KOPT-K1 (cell line): Measurements from ENCODE around the gene MSI2.

ENCODE experiments used
- H3K27ac ChIP-seq: fragments of 200-600 bp; sonication (generic); 2 replicates; pipeline ENCODE4 v1.5.1; 2016; ENCODE audit warnings: antibody characterized with exemption, mild to moderate bottlenecking, low read depth, low read length; ENCODE audit not compliant: poor library complexity, severe bottlenecking
- H3K36me3 ChIP-seq: fragments of 200-600 bp; sonication (generic); 2 replicates; pipeline ENCODE4 v1.5.1; 2017; ENCODE audit warnings: antibody characterized with exemption, mild to moderate bottlenecking, low read length, moderate library complexity; ENCODE audit not compliant: insufficient read depth
- H3K9me3 ChIP-seq: fragments of 200-600 bp; sonication (generic); 2 replicates; pipeline ENCODE4 v1.5.1; 2017; ENCODE audit warnings: antibody characterized with exemption, low read length, mild to moderate bottlenecking; ENCODE audit not compliant: insufficient read depth, poor library complexity, severe bottlenecking

The MSI2 gene

GRCh38 chr17:57305908-57306504 lies 49.7 kb downstream of the MSI2 start:
- H3K36me3 ChIP-seq = peaks cover 95% of the 10 kb centered on the region
- H3K27ac ChIP-seq = no peak overlapping the region

GRCh38 chr17:57308543-57309186 lies 52.3 kb downstream of the MSI2 start:
- Histone ChIP-seq H3K9me3 (no peaks in the 10 kb centered on the region), H3K36me3 (peaks cover 96% of the 10 kb centered on the region), H3K27ac (peak overlapping the region; percentile 15)

More at GRCh38 chr17:57305908-57306504, 49.7 kb downstream of the MSI2 start:
- H3K9me3 ChIP-seq = no peaks in the 10 kb centered on the region

- peaks cover 99% of the 10 kb centered on the region for H3K36me3 ChIP-seq
- H3K27ac ChIP-seq = no peak overlapping the region
- no peaks in the 10 kb centered on the region for H3K9me3 ChIP-seq
These were observed 53.2 kb downstream of the MSI2 start for GRCh38 chr17:57309479-57309878.

- peaks cover 99% of the 10 kb centered on the region for H3K36me3 ChIP-seq
- H3K27ac ChIP-seq = peak overlapping the region; percentile 6
- no peaks in the 10 kb centered on the region for H3K9me3 ChIP-seq
These were observed 55.2 kb downstream of the MSI2 start for GRCh38 chr17:57311281-57312216.

- Histone ChIP-seq H3K9me3 (no peaks in the 10 kb centered on the region), H3K36me3 (peaks cover 99% of the 10 kb centered on the region), H3K27ac (peak overlapping the region; percentile 6)
These were observed 55.9 kb downstream of the MSI2 start for GRCh38 chr17:57312242-57312641.

GRCh38 chr17:57313097-57313835 lies 56.9 kb downstream of the MSI2 start:
- peak overlapping the region; percentile 4 for H3K27ac ChIP-seq
- peaks cover 99% of the 10 kb centered on the region for H3K36me3 ChIP-seq

GRCh38 chr17:57315061-57316015 lies 59.0 kb downstream of the MSI2 start:
- H3K9me3 ChIP-seq = no peaks in the 10 kb centered on the region
- no peak overlapping the region for H3K27ac ChIP-seq
- H3K36me3 ChIP-seq = peaks cover 99% of the 10 kb centered on the region

More at GRCh38 chr17:57313097-57313835, 56.9 kb downstream of the MSI2 start:
- H3K9me3 ChIP-seq = no peaks in the 10 kb centered on the region

- Histone ChIP-seq H3K27ac (no peak overlapping the region), H3K9me3 (no peaks in the 10 kb centered on the region), H3K36me3 (peaks cover 99% of the 10 kb centered on the region)
These were observed 60.0 kb downstream of the MSI2 start for GRCh38 chr17:57316361-57316760.

GRCh38 chr17:57317079-57317478 lies 60.8 kb downstream of the MSI2 start:
- peaks cover 99% of the 10 kb centered on the region for H3K36me3 ChIP-seq
- H3K27ac ChIP-seq = no peak overlapping the region
- no peaks in the 10 kb centered on the region for H3K9me3 ChIP-seq

GRCh38 chr17:57318913-57319312 lies 62.6 kb downstream of the MSI2 start:
- H3K9me3 ChIP-seq = no peaks in the 10 kb centered on the region
- H3K27ac ChIP-seq = no peak overlapping the region
- H3K36me3 ChIP-seq = peaks cover 99% of the 10 kb centered on the region

GRCh38 chr17:57319806-57320205 lies 63.5 kb downstream of the MSI2 start:
- no peaks in the 10 kb centered on the region for H3K9me3 ChIP-seq
- peaks cover 100% of the 10 kb centered on the region for H3K36me3 ChIP-seq
- no peak overlapping the region for H3K27ac ChIP-seq

GRCh38 chr17:57323391-57323790 lies 67.1 kb downstream of the MSI2 start:
- Histone ChIP-seq H3K9me3 (no peaks in the 10 kb centered on the region), H3K27ac (no peak overlapping the region), H3K36me3 (peaks cover 100% of the 10 kb centered on the region)

- H3K27ac ChIP-seq = no peak overlapping the region
- H3K9me3 ChIP-seq = no peaks in the 10 kb centered on the region
- peaks cover 93% of the 10 kb centered on the region for H3K36me3 ChIP-seq
These were observed 67.7 kb downstream of the MSI2 start for GRCh38 chr17:57324060-57324459.

GRCh38 chr17:57324631-57325030 lies 68.3 kb downstream of the MSI2 start:
- Histone ChIP-seq H3K27ac (no peak overlapping the region), H3K9me3 (no peaks in the 10 kb centered on the region), H3K36me3 (peaks cover 92% of the 10 kb centered on the region)
